ENCODE measurements around the gene NINJ1.

Gene NINJ1

GRCh38 chr9:93134015-93134739 is at the start of gene NINJ1:
NINJ1 (minus strand) TSS chr9:93134251; CDS start chr9:93134217, 34 bp downstream.
- DNase-seq (ENCODE audit: low read depth in 2 of 2) = peak; percentile 55 to 67

- no peak for DNase-seq (ENCODE audit: low read depth in 2 of 2)
Observed at GRCh38 chr9:93183131-93183662, 49.1 kb upstream of the NINJ1 start.

DNA sequence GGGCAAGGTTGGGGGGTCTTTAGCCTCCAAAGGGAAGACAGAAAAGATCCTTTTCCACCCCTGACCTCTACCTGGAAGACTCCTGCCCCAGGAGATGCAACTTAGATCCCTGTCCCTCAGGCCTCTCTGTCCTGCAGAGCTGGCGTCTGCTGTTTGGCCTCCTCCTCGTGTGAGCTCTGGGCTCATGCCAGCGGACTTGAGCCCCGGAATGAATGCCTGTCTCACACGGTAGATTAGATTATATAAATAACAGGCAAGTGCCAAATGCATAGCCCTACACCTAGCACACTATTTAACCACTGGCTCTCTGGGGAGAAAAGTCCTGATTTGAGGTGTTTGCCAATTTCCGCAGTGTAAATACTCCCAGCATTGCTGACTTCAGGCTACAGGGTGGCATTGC is 48.5 kb upstream of the NINJ1 start:
- DNase-seq (ENCODE audit: low read depth in 2 of 2) = no peak

DNA sequence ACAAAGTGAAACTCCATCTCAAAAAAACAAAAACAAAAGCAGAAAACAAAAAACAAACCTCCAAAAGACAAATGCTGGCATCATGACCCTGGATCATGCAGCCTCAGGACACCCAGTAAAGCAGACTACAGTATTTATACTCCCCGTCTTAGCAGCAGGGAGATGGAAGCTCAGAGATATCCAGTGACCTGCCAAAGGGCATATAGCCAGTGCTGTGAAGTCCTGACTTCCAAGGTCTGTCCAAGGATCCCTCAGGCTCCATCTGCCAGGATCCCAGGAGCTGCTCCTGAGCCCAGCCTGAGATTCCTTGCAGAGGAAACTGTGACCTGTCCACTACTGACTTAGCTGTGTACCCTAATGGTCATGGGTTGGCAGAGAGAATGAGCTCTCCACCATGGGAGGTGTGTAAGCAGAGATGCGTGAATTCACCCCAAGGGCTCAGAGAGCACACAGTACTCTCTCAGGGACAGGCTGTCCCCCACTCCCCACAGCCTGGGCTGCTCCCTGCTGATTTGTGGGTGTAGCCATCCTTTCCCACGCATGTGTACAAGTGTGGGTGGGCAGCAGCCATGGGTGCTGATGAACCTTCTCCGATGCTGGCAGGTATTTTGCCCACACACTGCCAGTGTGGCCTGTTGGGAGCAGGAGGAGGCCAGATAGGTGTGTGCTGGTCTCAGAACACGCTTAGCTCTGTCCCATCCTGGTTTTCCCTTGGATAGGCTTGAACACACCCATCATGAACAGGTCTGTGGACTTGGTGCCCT is 47.8 kb upstream of the NINJ1 start:
- DNase-seq (ENCODE audit: low read depth in 2 of 2) = no peak

GRCh38 chr9:93180938-93181337 is 46.9 kb upstream of the NINJ1 start:
- DNase-seq (ENCODE audit: low read depth in 2 of 2) = no peak

GRCh38 chr9:93178851-93179786 is 45.1 kb upstream of the NINJ1 start:
- no peak for DNase-seq (ENCODE audit: low read depth in 2 of 2)

- no peak for DNase-seq (ENCODE audit: low read depth in 2 of 2)
Observed at GRCh38 chr9:93177676-93178075, 43.6 kb upstream of the NINJ1 start.

- DNase-seq (ENCODE audit: low read depth in 2 of 2) = no peak
Observed at GRCh38 chr9:93174976-93175375, 40.9 kb upstream of the NINJ1 start.

GRCh38 chr9:93173365-93174051 is 39.5 kb upstream of the NINJ1 start:
- DNase-seq (ENCODE audit: low read depth in 2 of 2) = no peak

DNA sequence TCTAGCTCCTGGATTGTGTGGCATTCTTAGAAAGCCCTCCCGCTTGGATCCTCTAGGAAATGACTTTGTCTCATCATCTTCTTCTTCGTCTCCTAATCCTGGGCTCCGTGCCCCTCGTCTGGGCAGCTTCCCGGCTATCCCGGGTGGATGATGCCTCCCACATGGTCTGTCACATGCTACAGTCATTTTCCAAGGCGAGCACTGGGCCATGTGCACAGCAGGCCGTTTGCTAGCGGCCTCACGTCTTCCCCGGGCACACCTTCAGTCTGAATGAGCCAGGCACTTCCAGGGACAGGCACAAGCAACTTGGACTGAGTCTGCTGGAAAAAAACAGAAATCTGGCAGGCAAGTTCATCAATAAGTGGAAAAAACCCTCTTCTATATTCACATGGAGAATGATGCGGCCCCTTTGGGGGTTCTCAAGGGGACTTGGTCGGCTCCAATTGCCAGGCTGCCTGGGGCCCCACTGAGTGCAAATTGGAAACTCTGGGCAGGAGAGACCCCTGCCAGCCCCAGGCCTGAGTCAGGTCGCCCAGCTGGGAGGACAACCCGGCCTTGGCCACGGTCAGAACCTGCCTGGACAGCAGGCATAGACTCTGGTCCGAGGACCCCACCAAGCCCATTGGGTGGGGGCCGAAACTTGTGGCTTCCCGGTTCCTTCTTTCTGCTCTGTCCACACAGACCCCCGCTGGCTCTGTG is 38.8 kb upstream of the NINJ1 start:
- DNase-seq (ENCODE audit: low read depth in 2 of 2) = no peak

- no peak for DNase-seq (ENCODE audit: low read depth in 2 of 2)
Observed at GRCh38 chr9:93171261-93171990, 37.4 kb upstream of the NINJ1 start.

DNA sequence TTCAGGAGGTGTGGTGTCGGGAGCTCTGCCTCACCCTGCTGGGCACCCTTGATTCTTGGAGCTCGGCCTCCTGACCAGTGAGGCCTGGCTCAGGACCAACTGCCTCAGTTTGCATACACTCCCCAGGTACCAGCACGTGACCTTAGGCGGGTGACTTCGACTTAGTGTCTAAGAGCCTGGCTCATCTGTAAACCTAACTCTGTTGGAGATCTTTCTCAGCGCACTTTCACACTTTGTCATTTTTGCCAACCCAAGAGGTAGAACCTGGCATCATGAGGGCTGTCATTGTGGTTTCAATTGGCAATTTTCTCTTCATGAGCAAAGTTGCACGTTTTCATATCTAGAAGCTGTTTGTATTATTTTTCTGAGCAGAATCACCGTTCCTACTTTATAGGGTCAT is 36.5 kb upstream of the NINJ1 start:
- DNase-seq (ENCODE audit: low read depth in 2 of 2) = no peak

GRCh38 chr9:93169444-93169843 is 35.4 kb upstream of the NINJ1 start:
- no peak for DNase-seq (ENCODE audit: low read depth in 2 of 2)

DNA sequence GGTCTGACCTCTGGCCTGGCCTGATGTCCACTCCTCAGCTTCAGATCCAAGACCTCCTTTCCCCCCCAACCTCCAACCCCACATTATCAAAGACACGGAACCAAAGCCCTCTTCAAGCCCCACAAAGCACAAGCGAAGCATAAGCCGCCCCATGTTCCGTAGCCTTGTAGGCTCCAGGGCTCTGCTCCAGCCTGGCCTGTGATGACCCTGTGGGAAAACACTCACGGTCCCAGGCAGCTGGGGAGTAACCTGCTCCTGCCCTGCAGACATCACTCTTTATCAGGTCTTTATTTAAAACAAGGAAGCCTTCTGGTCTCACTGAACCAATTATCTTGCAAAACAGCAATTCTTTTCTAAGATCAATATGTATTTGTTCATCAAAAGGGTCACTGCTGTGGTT is 34.5 kb upstream of the NINJ1 start:
- no peak for DNase-seq (ENCODE audit: low read depth in 2 of 2)

- no peak for DNase-seq (ENCODE audit: low read depth in 2 of 2)
Observed at GRCh38 chr9:93167838-93168237, 33.8 kb upstream of the NINJ1 start.

GRCh38 chr9:93167185-93167584 is 33.1 kb upstream of the NINJ1 start:
- DNase-seq (ENCODE audit: low read depth in 2 of 2) = no peak

- no peak for DNase-seq (ENCODE audit: low read depth in 2 of 2)
Observed at GRCh38 chr9:93166699-93167098, 32.6 kb upstream of the NINJ1 start.

- no peak for DNase-seq (ENCODE audit: low read depth in 2 of 2)
Observed at GRCh38 chr9:93164085-93164484, 30.0 kb upstream of the NINJ1 start.

GRCh38 chr9:93161786-93162562 is 27.9 kb upstream of the NINJ1 start:
- no peak for DNase-seq (ENCODE audit: low read depth in 2 of 2)
